KG1 (cell line): Measurements from ENCODE around the gene XIRP1.

Source experiments
- DNase-seq: peaks from one replicate; lab custom pipeline; 2025; lab: John Stamatoyannopoulos, UW

XIRP1 gene

DNA sequence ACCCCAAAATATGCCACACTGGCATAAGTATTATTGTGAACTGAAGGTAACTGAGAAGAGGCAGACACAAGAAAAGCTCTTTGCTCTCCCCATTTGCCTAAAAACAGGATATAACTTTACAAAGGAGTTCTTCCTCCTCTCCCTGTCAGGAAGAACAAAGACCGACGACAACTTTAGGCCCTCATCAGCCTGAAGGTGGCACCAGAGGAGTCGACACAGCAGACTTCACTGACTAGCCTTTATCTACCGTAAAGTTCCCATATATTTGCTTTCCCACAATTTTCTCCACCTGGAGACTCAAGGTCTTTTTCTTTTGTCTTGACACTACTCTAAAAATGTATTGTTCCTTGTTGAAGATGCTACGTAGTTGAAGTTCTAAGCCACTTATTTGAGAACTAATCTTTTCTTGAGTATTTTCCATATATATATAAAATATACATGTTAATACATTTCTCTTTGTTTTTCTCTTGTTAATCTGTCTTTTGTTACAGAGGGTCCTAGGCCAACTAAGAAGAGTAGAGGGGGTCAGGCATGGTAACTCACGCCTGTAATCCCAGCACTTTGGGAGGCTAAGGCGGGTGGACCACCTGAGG, 16.2 kb upstream of the XIRP1 start:
- peak; percentile 55 for DNase-seq

DNA sequence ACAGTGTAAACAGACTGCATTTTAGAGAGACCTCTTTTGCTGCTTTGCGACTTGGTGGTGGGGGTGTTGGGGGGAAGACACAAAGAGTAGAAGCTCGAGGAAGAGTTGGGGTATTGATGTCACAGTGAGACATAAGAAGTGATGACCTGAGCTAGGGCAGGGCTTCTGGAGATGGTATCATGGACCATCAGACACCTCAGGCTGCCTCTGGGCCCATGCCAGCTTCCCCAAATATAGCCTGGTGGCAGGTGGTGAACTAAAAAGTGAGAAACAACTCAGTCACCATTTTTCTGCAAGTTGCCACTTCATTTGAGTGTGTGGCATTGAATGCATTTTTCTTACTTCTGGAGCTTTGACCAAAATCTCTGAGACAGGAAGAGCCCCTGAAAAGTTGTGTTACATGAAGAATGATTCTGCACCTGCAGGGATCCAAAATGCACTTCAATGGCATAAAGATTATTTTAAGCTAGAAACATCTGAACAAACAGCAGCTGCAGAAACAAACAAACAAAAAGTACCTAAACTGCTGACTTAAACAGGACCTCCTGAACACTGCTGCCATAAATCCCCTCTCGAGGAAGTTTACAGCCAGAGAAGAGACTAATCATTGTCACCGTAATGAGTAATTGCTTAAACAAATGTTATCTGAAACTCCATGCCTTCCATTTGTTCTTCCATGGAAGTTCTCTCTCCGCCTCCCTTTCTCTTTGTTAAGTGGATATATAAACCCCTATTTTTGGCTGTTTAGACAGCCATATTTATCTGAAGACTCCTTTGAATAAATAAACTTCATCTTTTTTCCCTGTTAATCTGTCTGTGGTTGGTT, 15.2 kb upstream of the XIRP1 start:
- DNase-seq, result no peak

DNA sequence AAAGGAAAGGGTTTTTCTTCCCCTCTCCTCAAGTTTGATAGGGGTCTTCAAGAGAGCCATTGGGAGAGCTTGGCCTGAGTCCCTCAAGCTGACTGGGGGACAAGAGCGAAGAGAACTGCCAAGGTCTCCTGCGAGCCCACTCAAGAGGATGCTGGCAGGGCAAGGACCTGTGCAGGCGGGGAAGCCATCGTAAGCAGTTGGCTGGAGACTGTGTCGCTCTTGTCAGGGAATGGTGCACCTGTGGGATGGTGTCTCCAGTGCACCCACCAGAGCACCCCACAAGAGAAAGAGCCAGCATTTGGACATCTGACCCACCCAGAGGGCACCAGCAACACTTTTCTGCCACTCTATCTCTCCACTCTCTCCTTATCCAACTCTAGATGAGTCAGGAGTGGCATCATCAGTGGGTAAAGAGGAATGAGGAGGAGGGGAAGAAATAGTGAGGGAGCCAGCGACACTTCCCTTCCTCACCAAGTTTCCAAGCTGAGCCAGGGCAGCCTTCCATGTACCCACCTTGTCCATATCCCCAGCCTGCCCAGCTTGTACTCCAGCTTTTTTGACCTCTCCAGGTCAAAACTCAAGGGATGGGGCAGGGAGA, 13.6 kb upstream of the XIRP1 start:
- no peak for DNase-seq

DNA sequence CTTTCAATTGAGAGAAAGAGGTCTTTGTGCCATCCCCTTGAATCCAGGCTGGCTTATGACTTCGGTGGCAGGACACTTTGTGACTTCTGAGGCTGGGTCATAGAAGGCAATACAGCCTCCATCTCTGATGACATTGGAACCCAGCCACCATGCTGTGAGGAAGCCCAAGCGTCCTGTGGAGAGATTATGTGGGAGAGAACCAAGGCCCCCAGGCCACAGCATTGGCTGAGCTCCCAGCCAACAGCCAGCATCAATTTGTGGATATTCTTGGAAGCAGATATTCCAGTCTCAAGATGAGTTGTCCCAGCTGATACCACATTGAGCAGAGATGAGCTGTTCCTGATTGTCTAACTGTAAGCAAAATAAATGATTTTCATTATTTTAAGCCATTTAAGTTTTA, 12.7 kb upstream of the XIRP1 start:
- no peak for DNase-seq

DNA sequence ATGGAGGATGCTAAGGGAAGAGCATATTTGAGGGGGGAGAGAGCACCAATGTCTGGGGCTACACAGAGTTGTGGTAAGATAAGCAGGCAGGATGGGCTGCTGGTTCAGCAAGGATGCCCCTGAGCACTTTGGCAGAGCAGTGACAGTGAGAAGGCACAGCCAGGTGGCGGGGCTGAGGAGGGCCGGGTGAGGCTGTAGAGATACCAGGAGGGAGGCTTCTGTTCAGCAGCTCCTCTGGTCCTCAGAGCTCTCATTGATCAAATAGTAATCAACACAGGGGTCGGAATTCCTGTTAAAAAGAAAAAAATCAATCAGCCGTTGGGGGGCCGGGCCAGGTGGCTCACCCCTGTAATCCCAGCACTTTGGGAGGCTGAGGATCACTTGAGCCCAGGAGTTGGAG, 11.5 kb upstream of the XIRP1 start:
- no peak for DNase-seq

DNA sequence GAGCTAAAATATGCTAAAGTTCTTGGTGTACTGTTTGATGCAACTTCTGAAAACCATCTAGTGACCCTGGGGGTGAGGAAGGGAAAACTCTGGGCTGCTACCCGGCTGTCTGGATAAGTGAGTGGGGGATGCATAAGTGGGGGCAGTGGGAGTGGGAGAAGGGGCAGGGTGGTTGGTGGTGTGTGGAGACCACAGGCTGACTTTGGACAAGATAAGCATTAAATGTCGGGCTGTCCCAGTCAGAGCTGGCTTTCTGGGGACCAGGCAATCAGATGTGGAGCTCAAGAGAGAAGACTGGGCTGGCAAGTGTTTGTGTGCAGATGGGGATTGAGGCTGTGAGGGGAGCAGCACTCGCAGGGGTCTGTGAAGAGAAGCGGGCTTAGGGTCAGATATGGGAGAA, 11.0 kb upstream of the XIRP1 start:
- DNase-seq, result no peak

DNA sequence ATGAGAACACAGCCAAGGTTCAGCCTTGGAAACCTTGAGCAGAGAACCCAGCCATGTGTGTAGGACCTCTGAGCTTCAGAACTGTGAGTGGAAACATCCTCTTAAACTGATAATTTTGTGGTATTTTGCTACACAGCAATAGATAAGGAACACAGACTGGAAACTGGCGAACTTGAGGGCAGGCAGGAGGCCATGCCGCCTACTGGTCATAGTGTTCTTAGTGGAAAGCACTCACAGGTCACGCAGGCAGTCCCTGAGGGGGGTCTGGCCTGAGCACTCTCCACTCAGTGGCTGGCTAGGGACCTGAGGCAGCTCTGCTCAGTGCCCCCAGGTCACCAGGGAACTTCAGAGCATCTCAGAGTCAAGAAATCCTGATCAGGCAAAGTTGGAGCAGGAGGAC, 9.7 kb upstream of the XIRP1 start:
- DNase-seq, result no peak

DNA sequence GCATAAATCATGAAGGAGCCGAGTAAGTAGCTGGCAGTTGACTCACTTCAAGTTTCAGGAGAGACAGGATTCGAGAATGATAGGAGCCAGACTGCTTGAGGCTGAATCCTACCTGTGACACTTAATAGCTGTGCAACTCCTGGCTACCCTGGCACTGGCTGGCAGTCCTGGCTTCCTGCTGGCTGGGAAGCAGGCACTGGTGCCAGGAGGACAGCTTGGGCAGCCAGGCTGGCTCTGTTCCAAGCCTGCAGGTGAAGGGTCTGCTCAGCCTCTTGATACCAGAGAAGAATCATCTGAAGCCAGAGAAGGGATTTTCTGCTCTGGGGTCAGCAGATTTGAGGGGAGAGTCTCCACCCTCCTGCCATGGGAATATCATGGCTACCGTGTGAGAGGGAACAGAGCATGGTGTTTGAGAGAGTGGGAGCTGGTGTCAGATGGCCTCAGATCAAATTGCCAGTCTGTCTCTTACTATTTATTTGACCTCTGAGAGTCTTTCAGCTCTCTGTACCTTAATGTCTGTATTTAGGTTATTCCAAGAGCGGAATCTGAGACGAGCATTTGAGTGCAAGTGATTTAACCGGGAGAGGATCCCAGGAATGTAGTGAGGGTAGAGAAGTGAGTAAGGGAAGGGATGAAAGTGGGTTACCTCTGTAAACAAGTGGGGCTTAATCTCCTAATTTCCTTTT, 4.4 kb upstream of the XIRP1 start:
- no peak for DNase-seq

DNA sequence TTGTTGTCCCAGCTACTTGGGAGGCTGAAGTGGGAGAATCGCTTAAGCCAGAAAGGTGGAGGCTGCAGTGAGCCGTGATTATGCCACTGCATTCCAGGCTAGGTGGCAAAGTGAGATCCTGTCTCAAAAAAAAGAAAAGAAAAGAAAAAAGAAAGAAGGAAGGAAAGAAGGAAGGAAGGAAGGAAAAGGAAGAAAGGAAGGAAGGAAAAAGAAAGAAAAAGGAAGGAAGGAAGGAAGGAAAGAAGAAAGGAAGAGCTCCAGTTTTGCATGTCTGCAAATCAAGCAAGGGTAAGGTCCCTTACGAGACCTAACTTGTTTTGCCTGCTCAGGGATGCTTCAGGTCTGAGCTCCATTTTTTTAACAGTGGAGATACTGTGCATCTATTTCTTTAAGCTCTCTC, 3.6 kb upstream of the XIRP1 start:
- no peak for DNase-seq

DNA sequence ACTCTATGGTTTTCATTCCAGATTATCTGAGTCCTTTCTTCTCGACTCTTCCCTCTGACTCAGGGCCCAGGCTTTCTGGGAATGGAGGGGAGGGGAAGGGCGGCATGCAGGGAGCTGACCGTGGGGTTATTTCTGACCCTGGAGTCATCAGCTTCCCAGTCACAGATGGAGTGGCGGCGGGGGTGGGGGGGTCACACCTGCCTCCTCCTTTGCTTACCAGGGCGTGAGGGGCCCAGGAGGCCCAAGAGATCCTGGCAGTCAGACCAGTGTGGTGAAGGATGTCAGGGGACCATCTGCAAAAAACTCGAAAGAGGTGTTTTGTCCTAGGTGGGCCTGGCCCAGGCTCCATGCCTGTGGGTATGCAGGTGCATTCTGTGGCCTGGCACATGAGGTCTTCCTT, 996 bp upstream of the XIRP1 start:
- no peak for DNase-seq

DNA sequence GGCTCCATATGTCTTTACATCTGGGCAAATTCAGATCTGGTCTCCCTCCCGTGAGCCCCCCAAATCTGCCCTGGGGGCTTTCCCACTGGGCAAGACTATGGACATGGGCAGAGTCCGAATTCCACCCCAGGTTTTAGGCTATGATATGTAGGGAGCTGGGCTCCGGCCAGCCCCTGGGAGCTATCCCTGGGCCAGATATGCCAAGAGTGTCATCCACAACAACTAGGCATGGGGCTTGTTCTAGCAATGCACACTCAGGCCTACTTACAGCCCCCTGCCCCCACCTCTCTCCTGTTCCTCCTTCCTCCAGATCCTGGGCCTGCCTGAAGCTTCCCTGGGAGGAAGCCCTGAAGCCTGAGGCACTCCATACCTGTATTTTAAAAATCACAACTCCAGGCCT, 622 bp downstream of the XIRP1 start:
- no peak for DNase-seq

DNA sequence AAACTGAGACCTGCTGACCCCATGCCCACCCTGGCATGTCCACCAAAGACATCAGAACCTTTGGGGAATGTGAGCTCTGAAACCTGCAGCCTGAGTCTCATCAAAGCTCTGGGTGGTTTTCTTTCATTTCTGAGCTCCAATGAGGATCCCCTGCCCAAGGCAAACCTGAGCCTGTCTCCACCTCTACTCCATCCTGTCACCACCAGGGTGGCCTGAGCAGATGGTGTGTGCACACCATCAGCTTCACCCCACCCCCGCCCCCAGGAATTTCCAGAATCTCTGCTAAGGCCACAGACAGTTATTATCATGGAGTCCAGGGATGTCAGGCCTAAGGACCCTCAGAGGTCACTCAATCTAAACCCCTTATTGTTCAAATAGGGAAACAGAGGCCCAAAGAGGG, 1.3 kb downstream of the XIRP1 start:
- no peak for DNase-seq

DNA sequence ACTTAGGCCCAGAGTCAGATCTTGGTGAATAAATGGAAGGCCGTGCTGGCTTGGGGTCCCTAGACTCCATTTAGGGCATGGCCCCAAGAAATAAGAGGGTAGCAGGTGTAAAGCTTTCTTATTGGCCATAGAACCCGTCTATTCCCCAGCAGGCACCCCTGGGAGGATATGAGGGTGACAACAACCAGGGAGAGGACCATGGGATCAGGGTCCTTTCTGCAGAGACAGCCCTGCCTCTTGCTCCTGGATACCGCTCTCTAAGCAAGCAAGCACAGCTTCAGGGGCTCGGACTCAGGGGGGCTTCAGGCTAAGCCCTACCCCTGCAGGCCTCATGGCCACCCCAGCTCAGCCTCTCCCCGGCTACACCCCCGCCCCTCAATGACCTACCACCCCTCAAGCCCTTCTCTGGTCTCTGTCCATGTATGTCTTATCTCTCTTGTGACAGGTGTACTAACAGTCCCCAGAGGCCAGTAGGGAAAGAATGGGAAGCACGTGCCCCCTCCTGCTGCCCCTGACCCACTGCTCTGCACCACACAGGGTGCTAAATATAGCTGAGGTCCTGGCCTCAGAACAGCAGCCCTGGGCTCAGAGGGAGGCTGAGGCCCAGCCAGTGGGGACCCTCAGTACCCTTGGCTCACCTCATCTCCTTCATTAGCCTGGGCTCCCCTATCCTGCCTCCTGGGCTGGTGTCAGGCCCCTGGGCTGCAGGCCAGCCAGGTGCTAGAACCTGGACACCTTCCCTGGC, 1.9 kb downstream of the XIRP1 start:
- no peak for DNase-seq

DNA sequence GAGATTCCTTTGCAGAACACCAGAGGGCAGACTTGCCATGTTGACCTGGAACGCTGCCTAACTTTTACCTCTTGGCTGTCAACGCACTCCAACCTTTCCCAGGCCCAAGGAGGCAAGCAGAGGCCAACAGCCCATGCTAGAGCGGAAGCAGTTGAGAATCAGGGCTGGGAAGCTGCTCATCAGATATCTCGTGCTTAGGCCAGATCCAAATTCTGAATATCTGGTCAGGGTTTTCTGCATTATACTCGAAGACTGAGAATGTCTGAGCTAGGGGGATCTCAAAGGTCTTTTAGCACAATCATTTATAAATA, 2.5 kb downstream of the XIRP1 start:
- DNase-seq, result peak; percentile 42

DNA sequence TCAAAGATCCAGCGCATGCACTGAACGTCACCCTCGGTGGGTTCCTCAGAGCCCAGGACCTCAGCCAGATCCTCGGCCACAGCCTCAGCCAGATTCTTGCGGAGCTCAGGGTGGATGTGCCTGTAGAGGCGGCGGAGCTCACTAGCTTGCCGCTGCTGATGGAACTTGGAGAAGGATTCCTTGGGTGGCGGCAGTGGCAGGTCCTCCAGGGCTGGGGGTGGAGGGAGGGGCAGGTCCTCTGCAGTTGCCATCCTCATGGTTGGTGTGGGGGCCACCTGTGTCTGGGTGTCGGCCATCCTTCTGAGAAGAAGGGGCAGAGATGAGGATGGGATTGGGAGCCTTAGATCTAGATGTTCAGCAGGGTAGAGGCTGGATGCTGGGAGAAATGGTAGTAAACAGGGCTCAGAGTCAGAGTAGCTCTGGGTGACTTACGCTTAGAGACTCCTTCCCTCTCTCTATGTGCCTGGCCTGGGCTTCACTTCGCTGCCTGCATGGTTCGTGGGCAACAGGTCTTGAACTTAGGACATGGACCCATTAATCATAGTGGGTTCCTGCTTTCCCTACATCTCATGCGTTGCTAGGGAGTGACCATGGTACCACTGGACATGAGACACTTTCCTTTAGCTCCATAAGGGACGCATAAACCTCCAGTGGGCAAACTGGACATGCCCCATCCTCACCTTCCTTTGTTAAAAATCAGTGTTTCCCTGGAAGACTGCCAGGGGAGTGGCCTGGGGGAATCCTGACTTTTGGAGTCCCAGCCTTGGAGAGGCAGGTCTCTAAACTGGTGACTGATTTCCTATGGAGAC, 3.0 kb downstream of the XIRP1 start:
- DNase-seq, result no peak

DNA sequence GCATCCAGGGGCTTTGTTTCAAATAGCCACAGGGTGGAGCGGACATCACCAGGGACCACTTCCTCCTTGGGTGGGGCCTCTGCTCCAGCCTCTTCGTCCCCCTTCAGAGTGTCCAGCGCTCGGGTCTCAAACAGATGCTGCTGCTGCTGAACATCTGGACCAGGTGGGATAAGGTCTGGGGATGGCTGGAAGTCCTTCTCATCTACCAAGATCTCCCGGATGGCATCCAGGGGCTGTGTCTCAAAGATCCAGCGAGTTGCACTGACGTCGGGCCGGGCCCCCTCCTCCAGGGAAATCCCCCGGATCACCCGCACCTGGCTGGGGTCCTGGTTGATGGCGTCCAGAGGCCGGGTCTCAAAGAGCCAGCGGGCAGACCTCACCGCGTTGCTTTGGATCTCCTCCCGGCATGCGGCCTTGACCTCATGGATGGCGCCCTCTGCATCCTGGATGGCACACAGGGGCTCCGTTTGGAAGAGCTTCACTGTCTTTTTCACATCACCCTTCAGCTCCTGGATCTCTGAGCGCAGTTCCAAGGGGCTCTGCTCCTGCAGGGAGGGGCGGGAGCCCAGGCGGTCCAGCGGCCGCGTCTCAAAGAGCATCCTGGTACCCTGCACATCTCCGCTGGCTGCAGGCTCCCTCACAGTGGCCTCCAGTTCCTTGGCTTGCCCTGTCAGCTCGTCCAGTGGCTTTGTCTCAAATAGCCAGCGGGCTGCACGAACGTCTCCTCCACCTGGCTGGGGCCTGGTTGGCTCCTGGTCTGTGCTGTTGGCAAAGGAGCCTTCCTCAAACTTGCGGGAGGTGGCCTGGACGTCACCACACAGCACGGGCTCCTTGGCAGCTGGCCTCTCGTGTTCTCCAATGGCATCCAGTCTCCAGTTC, 3.9 kb downstream of the XIRP1 start:
- DNase-seq, result no peak

DNA sequence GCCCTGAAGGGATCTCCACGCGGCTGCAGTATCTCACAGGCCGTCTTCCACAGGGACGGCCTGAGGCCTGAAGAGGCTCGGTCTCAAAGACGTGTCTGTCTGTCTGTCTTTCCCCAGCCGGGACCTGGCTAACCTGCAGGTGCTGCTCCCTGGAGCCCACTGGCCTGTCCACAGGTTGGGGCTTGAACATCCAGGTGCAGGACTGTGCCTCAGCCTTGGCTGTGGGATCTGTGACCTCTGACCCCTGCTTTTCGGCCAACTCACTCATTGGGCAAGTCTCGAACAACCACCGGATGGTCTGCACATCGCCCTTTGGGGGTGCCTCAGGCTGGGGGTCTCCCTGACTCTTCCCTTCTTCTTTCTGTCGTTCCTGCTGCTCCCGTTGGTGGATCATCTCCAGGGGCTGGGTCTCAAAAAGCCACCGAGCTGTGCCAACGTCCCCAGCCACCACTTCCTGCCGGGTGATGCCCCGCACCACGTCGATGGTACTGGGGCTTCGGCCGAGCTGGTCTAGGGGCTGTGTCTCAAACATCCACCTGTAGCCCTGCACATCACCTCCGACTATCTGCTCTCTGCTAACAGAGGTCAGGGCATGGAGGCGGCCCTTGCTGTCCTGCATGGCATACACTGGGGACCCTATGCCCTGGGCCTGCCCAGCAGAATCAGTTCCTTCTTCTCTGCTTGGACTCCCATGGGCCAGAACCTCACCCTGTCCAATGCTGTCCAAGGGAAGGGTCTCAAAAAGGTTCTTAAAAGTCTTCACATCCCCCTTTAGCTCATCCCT, 4.8 kb downstream of the XIRP1 start:
- DNase-seq, result no peak

DNA sequence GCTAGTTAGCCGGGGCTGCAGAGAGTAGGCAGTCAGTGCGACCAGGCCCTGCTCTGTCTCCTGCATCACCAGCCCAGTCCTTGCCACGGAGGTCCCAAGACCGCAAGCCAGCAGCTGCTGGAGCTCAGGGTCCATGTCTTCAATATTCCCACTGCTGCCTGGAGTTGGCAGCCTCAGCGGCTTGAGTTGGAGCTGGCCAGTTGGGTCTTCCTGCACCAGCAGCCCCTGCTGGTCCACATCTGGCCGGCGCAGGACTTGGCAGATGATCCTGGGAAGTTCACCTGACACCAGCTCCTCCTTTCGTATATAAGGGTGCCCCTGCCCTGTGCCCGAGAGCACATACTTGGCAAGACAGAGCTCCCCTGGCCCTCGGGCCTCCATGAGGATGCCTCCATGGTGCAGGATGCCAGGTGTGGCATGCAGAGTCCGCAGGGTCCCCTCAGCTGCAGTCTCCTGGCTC, 5.7 kb downstream of the XIRP1 start:
- no peak for DNase-seq

DNA sequence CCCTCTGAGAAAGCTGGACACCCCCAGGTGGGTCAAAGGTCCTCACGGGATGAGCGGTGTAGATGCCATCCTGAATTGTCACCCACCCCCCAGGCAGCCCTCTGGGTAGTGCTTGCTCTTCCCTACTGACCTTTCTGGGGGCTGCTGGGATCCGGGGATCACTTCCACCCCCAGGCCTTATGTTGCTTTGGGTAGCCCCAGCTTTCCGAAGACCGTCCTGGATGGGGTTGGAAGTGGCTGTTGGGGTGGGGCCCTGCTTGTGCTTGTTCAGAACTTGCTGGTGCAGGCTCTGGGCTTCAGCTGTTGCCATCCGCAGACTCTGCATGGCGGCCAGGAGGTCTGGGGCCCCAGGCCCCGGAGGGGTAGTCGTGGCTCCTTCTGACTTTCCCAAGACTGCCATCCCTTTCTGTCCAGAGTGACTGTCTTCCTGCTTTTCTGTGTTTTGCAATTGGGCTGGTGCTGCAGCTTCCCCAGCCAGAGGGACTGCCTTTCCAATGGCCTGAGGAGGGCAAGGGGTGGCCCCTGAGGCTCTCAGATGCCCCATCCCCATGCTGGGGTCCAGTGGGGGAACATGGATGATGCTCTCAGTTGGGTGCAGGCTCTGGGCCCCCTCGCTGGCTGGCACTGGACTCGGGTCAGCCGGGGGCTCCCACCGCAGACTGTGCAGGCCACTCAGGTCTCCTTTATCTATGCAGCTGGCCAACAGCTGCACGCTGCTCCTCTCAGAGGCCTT, 6.3 kb downstream of the XIRP1 start:
- no peak for DNase-seq
